ENCODE results near the gene UBE2D2. TPM values are rescaled to one million over a fixed set of nuclear protein-coding genes. Genes with fewer than 3 reads are reported as not detected.

The UBE2D2 gene
- polyA plus RNA-seq, 3 donors = 41.2 to 167 (median 133) TPM

- 97% methylated on average over 4 of the region's 9 CpGs for WGBS (ENCODE audit: insufficient coverage)
- no peak for TF ChIP-seq CTCF (IDR thresholded peaks at IDR 0.05)
- Histone ChIP-seq H4K20me1 (ENCODE audit: insufficient read depth, low read length) (no peaks in the 10 kb centered on the region), H2AFZ (ENCODE audit: insufficient read depth, low read depth, low read length, poor library complexity, severe bottlenecking) (no peak overlapping the region), H3K36me3 (replicated peaks in 1 of 2; ENCODE audit: control insufficient read depth in 1 of 2, insufficient read depth in 2 of 2, low read length in 2 of 2) (no peaks in the 10 kb centered on the region), H3K4me3 (replicated peaks in 1 of 3; ENCODE audit: low read depth in 2 of 3, low read length in 3 of 3) (no peak overlapping the region), H3K79me2 (ENCODE audit: insufficient read depth, low read length) (peaks cover 75% of the 10 kb centered on the region), H3K4me1 (ENCODE audit: control insufficient read depth in 1 of 2, insufficient read depth in 2 of 2, low read length in 2 of 2) (peaks cover 99% of the 10 kb centered on the region in 2 donors), H3K9me3 (replicated peaks in 1 of 2; ENCODE audit: control insufficient read depth in 1 of 2, insufficient read depth in 1 of 2, low read length in 2 of 2) (no peaks in the 10 kb centered on the region), H3K9ac (ENCODE audit: insufficient read depth, low read length, poor library complexity, severe bottlenecking) (peak overlapping the region; percentile 63), H3K27me3 (ENCODE audit: control insufficient read depth in 2 of 2, insufficient read depth in 2 of 2, low read length in 2 of 2) (peaks cover 0 to 2% of the 10 kb centered on the region in 2 donors), H3K27ac (ENCODE audit: low read depth in 1 of 2, low read length in 2 of 2) (peak overlapping the region in 1 of 2 donors; percentile 97), H3K4me2 (replicated peaks; ENCODE audit: extremely low read depth, low read length, poor library complexity, severe bottlenecking) (no peak overlapping the region)
- Mint-ChIP-seq H3K9me3 (no peaks in the 10 kb centered on the region), H3K4me1 (peaks cover 88% of the 10 kb centered on the region), H3K36me3 (peaks cover 32 to 36% of the 10 kb centered on the region in 2 donors), H3K27ac (peak overlapping the region; percentile 76 to 99 (median 97)), H3K27me3 (ENCODE audit: low read depth in 3 of 3) (peaks cover 3 to 20% (median 8%) of the 10 kb centered on the region in 3 donors), H3K4me3 (no peak overlapping the region)
- DNase-seq = no peak
- intact Hi-C loops (cut with micrococcal nuclease) = no loop called here
Measured at GRCh38 chr5:139662617-139663016, 101.5 kb downstream of the UBE2D2 start.

- intact Hi-C loops (cut with micrococcal nuclease) = loop anchor here in 1 of 2 donors (2.0 kb wide), 1 partner anchor 13 kb away; no protein-coding TSS in a partner anchor
- Histone ChIP-seq H3K9ac (ENCODE audit: insufficient read depth, low read length, poor library complexity, severe bottlenecking) (peak overlapping the region; percentile 64), H3K79me2 (ENCODE audit: insufficient read depth, low read length) (peaks cover 68% of the 10 kb centered on the region), H3K9me3 (replicated peaks in 1 of 2; ENCODE audit: control insufficient read depth in 1 of 2, insufficient read depth in 1 of 2, low read length in 2 of 2) (no peaks in the 10 kb centered on the region), H4K20me1 (ENCODE audit: insufficient read depth, low read length) (no peaks in the 10 kb centered on the region), H2AFZ (ENCODE audit: insufficient read depth, low read depth, low read length, poor library complexity, severe bottlenecking) (no peak overlapping the region), H3K27ac (ENCODE audit: low read depth in 1 of 2, low read length in 2 of 2) (peak overlapping the region; percentile 90 to 97), H3K27me3 (ENCODE audit: control insufficient read depth in 2 of 2, insufficient read depth in 2 of 2, low read length in 2 of 2) (no peaks in the 10 kb centered on the region), H3K4me1 (ENCODE audit: control insufficient read depth in 1 of 2, insufficient read depth in 2 of 2, low read length in 2 of 2) (peaks cover 96 to 98% of the 10 kb centered on the region in 2 donors), H3K4me2 (replicated peaks; ENCODE audit: extremely low read depth, low read length, poor library complexity, severe bottlenecking) (peak overlapping the region; percentile 40), H3K36me3 (replicated peaks in 1 of 2; ENCODE audit: control insufficient read depth in 1 of 2, insufficient read depth in 2 of 2, low read length in 2 of 2) (no peaks in the 10 kb centered on the region), H3K4me3 (replicated peaks in 1 of 3; ENCODE audit: low read depth in 2 of 3, low read length in 3 of 3) (peak overlapping the region in 1 of 3 experiments; percentile 41)
- Mint-ChIP-seq H3K9me3 (no peaks in the 10 kb centered on the region), H3K27me3 (ENCODE audit: low read depth in 3 of 3) (peaks cover 3 to 14% (median 7%) of the 10 kb centered on the region in 3 donors), H3K4me1 (peaks cover 86% of the 10 kb centered on the region), H3K27ac (peak overlapping the region; percentile 91 to 99 (median 97)), H3K36me3 (peaks cover 27 to 36% of the 10 kb centered on the region in 2 donors), H3K4me3 (peak overlapping the region in 1 of 2 donors; percentile 28)
- peak in 2 of 3 donors; percentile 35 to 64 for DNase-seq
- no peak for TF ChIP-seq CTCF (IDR thresholded peaks at IDR 0.05)
- WGBS (ENCODE audit: insufficient coverage) = 76% methylated on average over 9 of the region's 14 CpGs
Measured at GRCh38 chr5:139663207-139664085, 102.3 kb downstream of the UBE2D2 start.

Measured in CD14-positive monocyte (primary cell).